Ovary (tissue), 9 donors: ENCODE data around the gene BPIFA3. TPM values are rescaled to one million over a fixed set of nuclear protein-coding genes. Genes with fewer than 3 reads are reported as not detected.

Experiments used
- DNase-seq, 5 donors: peaks; one replicate each; pipeline ENCODE4 v3.0.0-alpha.2; 2019 to 2020
- H3K27ac ChIP-seq, 2 donors: fragments of 200-600 bp; one replicate each; pipeline versions ENCODE4 v1.5.1 to v1.8.0; 2019 to 2022
- H3K27me3 ChIP-seq: fragments of 200-600 bp; one replicate; pipeline ENCODE4 v1.8.0; 2022
- H3K36me3 ChIP-seq: fragments of 200-600 bp; sonication (generic); one replicate; pipeline ENCODE4 v1.5.1; 2019
- H3K4me1 ChIP-seq: one replicate; pipeline ENCODE4 v1.8.1; 2013; ENCODE audit warnings: mild to moderate bottlenecking, moderate library complexity; ENCODE audit not compliant: insufficient read depth
- H3K4me3 ChIP-seq: fragments of 200-600 bp; sonication (generic); one replicate; pipeline ENCODE4 v1.5.1; 2017
- H3K9me3 ChIP-seq, 2 donors: fragments of 200-600 bp in 1 of 2; sonication (generic) in 1 of 2; one replicate each; pipeline versions ENCODE4 v1.5.1 to v1.8.1; 2013 to 2019; ENCODE audit warnings: mild to moderate bottlenecking in 1 of 2, moderate library complexity in 1 of 2
- EP300 ChIP-seq: sonication (generic); formaldehyde crosslinking; IDR thresholded peaks from one replicate; pipeline ENCODE4 v1.6.1; 2017; ENCODE audit warnings: antibody characterized with exemption
- POLR2A ChIP-seq: fragments of 450-650 bp; IDR thresholded peaks from one replicate; pipeline ENCODE4 v1.6.1; 2017; ENCODE audit warnings: antibody characterized with exemption, mild to moderate bottlenecking, moderate library complexity
- WGBS, 3 donors: extraction: QIAGEN DNeasy Blood & Tissue Kit in 1 of 3; methylation state at CpG; one replicate each; pipeline versions ENCODE4 v1.1.5 to v1.1.7; 2013 to 2017; 5-methylcytosine and 5-hydroxymethylcytosine counted together
- intact Hi-C, 4 donors: fragments of 100-400 bp; cut with DNase I; formaldehyde crosslinking; loops; one replicate each; pipeline versions ENCODE4 v1.11.0 to v1.15.1; 2022 to 2023
- polyA plus RNA-seq, 2 donors: library from polyadenylated mRNA; stranded (reverse); fragments of 200-250 nt in 1 of 2; fragments of 350-450 nt in 1 of 2; fragmentation: Illumina TruSeq in 1 of 2; extraction: RNeasy Lipid Tissue Mini Kit (QIAGEN cat#74804) in 1 of 2; gene quantifications; one replicate each; pipeline ENCODE4 v1.2.3, GENCODE V29; 2013 to 2014
- total RNA-seq, 7 donors: library from RNA; depleted of rRNA in 2 of 7; stranded (reverse); fragments of >200 nt in 2 of 7; fragmentation: NEBNext Ultra II Directional in 3 of 7; extraction: Animal tissue kit (Norgen Biotek cat#: 25700) in 3 of 7; gene quantifications; one replicate each; pipeline versions ENCODE4 v1.1.0 to v1.2.4, GENCODE V29; 2016 to 2023
- TF ChIP-seq, protein P1 (sequence below), 3 donors: fragments of 450-650 bp in 2 of 3; fragments of 200-600 bp in 1 of 3; IDR thresholded peaks; one replicate each; pipeline versions ENCODE4 v1.5.1 to v1.8.0; 2016 to 2022; ENCODE audit warnings: antibody characterized with exemption in 3 of 3, mild to moderate bottlenecking in 1 of 3
- donor health status: DM: no; HTN: no; CAD: no; lungs with moderate emphysema.
- donor health status: DM: no; HTN: no; CAD: no.
- donor health status: Bipolar disorder and iron deficiency.
- donor health status: DM: yes; HTN: yes; CAD: no.
- donor health status: DM: no; HTN: no; CAD: no.
- donor health status: DM: yes; HTN: yes; CAD: no.

The BPIFA3 gene
- total and polyA plus RNA-seq, 9 donors, result not detected

DNA sequence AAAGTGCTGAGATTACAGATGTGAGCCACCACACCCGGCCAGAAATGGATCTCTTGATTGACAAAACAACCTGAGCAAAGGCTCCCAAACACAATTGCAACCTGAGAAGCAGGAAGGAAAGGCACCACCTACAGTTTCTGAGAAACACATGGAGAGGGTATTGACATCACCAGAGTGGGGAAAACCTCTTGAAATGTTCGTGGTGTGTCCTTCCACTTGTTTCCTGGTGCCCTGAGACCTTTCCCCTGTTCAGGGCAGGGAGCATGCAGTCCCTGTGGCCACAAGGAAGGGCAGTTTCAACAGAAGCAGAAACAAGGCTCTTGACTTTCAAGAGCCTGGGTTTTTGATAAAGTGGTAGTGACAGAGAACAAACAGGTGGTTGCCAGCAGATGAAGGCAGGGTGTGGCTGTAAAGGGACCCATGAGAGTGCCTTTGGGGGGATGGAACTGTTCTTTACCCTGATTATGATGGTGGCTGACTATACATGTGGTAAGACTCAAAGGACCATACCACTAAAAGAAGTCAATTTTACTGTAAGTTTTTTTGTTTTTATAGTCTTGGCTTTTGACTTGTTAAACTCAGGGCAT, 15.4 kb downstream of the BPIFA3 start:
- no peak overlapping the region for H3K4me3 ChIP-seq
- whole genome bisulfite sequencing, 3 donors, result 20 to 28% (median 23%) methylated on average over 2 of the region's 2 CpGs
- no peaks in the 10 kb centered on the region for H3K4me1 ChIP-seq
- no peak overlapping the region for H3K27ac ChIP-seq
- DNase-seq, result no peak
- H3K27me3 ChIP-seq, result no peaks in the 10 kb centered on the region
- H3K36me3 ChIP-seq, result no peaks in the 10 kb centered on the region
- intact Hi-C loops, result no loop called here
- TF ChIP-seq, protein P1, sequence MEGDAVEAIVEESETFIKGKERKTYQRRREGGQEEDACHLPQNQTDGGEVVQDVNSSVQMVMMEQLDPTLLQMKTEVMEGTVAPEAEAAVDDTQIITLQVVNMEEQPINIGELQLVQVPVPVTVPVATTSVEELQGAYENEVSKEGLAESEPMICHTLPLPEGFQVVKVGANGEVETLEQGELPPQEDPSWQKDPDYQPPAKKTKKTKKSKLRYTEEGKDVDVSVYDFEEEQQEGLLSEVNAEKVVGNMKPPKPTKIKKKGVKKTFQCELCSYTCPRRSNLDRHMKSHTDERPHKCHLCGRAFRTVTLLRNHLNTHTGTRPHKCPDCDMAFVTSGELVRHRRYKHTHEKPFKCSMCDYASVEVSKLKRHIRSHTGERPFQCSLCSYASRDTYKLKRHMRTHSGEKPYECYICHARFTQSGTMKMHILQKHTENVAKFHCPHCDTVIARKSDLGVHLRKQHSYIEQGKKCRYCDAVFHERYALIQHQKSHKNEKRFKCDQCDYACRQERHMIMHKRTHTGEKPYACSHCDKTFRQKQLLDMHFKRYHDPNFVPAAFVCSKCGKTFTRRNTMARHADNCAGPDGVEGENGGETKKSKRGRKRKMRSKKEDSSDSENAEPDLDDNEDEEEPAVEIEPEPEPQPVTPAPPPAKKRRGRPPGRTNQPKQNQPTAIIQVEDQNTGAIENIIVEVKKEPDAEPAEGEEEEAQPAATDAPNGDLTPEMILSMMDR (IDR thresholded peaks at IDR 0.05), result no peak
- TF ChIP-seq POLR2A, result no peak
- TF ChIP-seq EP300, result no peak
- no peaks in the 10 kb centered on the region for H3K9me3 ChIP-seq

- no peak overlapping the region for H3K4me3 ChIP-seq
Measured at GRCh38 chr20:33233129-33233774, 16.1 kb downstream of the BPIFA3 start.

GRCh38 chr20:33234050-33234449, 16.9 kb downstream of the BPIFA3 start:
- H3K36me3 ChIP-seq, result no peaks in the 10 kb centered on the region
- WGBS, 3 donors, result 88 to 98% (median 91%) methylated on average over 2 of the region's 2 CpGs
- H3K27ac ChIP-seq, result no peak overlapping the region
- H3K9me3 ChIP-seq, result no peaks in the 10 kb centered on the region
- DNase-seq, result no peak
- no peak overlapping the region for H3K4me3 ChIP-seq
- no peaks in the 10 kb centered on the region for H3K27me3 ChIP-seq
- H3K4me1 ChIP-seq, result no peaks in the 10 kb centered on the region
- TF ChIP-seq POLR2A, result no peak
- TF ChIP-seq, protein P1 (IDR thresholded peaks at IDR 0.05), result no peak
- no peak for TF ChIP-seq EP300
- intact Hi-C loops, result no loop called here

More at GRCh38 chr20:33233129-33233774, 16.1 kb downstream of the BPIFA3 start:
- Histone ChIP-seq H3K27ac (no peak overlapping the region), H3K9me3 (no peaks in the 10 kb centered on the region), H3K27me3 (no peaks in the 10 kb centered on the region), H3K4me1 (no peaks in the 10 kb centered on the region), H3K36me3 (no peaks in the 10 kb centered on the region)
- no peak for DNase-seq
- TF ChIP-seq POLR2A (no peak), EP300 (no peak)
- TF ChIP-seq, protein P1 (IDR thresholded peaks at IDR 0.05), result no peak
- intact Hi-C loops, result no loop called here
- 22 to 24% (median 22%) methylated on average over 5 of the region's 5 CpGs for WGBS, 3 donors

- Histone ChIP-seq H3K27ac (no peak within 1 kb of the TSS), H3K27me3 (no peaks in the 10 kb centered on the region), H3K4me3 (no peak within 1 kb of the TSS), H3K9me3 (no peaks in the 10 kb centered on the region), H3K36me3 (no peaks in the 10 kb centered on the region), H3K4me1 (no peaks in the 10 kb centered on the region)
- DNase-seq, result no peak
- WGBS, 3 donors, result 63 to 68% (median 67%) methylated on average over 5 of the region's 5 CpGs
- intact Hi-C loops, result no loop called here
- TF ChIP-seq POLR2A (no peak), EP300 (no peak)
- TF ChIP-seq, protein P1 (IDR thresholded peaks at IDR 0.05), result no peak
Measured at GRCh38 chr20:33235696-33236095, 18.5 kb downstream of the BPIFA3 start, which contains the start of gene BPIFA1. Gene BPIFA1 (plus strand): TSS chr20:33235996. CDS start chr20:33237712, 1,716 bp downstream.
